Measurements from ENCODE around the gene ZNF524.

The ZNF524 gene

GRCh38 chr19:55622242-55622969 lies 22.3 kb downstream of the ZNF524 start:
- DNase-seq (ENCODE audit: low spot score) = peak; percentile 33
- TF ChIP-seq, protein P1, sequence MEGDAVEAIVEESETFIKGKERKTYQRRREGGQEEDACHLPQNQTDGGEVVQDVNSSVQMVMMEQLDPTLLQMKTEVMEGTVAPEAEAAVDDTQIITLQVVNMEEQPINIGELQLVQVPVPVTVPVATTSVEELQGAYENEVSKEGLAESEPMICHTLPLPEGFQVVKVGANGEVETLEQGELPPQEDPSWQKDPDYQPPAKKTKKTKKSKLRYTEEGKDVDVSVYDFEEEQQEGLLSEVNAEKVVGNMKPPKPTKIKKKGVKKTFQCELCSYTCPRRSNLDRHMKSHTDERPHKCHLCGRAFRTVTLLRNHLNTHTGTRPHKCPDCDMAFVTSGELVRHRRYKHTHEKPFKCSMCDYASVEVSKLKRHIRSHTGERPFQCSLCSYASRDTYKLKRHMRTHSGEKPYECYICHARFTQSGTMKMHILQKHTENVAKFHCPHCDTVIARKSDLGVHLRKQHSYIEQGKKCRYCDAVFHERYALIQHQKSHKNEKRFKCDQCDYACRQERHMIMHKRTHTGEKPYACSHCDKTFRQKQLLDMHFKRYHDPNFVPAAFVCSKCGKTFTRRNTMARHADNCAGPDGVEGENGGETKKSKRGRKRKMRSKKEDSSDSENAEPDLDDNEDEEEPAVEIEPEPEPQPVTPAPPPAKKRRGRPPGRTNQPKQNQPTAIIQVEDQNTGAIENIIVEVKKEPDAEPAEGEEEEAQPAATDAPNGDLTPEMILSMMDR (IDR thresholded peaks at IDR 0.05; ENCODE audit: extremely low read depth, missing control alignments) = no peak

GRCh38 chr19:55623130-55623529 lies 23.0 kb downstream of the ZNF524 start:
- TF ChIP-seq, protein P1 (IDR thresholded peaks at IDR 0.05; ENCODE audit: extremely low read depth, missing control alignments) = no peak
- DNase-seq (ENCODE audit: low spot score) = no peak

DNA sequence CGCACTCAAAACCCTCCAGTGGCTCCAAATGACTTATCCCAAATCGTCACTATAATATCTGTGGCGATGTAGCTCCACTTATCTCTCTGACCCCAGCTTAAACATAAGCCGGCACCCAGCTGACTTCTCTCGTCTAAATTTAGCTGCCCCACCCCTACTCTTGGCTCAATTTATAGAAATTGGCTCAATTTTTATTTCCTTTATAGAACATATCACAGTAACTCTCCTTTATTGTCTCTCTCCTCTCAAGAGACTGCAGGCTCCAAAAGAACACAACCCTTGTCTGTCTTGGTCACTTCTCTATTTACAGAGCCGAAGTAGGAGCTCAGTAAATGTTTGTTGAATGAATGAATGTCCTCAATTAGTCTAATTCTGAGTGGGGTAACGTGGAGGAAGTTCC lies 23.5 kb downstream of the ZNF524 start:
- TF ChIP-seq, protein P1 (IDR thresholded peaks at IDR 0.05; ENCODE audit: extremely low read depth, missing control alignments) = no peak
- no peak for DNase-seq (ENCODE audit: low spot score)

DNA sequence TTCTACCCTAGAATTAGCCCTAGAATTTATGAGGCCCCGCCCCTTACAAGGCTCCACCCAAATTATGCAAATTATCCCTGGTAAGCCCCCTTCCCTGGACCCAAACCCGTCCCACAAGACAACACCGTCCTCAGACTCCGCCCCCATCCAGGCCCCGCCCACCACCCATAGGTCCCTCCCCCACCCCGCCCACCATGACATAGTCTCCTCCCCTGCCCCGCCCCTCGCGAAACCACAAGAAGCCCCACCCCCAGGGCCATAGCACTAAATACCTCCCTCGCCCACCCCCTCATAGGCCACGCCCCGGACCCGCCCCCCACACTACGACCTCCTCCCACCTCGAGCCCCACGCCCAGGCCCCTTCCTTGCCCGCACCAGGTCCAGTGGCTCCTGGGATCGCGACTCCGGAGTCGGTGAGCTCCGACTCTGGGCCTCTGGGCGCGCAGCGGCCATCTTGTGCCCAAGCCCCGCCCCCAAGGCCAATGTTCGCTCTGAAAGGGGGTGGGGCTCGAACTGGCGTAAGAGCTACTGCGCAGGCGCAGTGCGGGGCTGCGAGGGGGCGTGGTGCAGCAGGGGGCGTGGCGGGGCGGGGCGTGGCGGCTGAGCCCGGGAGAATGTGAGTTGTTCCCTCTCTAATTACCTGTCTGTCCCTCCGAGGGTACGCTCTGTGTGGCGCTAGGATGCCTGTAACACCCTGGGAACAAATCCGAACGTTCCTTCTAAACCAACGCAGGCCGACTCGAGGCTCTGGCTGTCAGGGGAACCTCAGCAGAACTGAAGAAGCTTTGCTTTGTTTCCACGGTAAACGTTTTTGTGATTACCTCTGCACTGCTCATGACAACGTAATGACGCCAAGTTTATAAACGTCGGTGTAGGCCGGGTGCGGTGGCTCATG lies 24.3 kb downstream of the ZNF524 start, which contains the start of gene ZNF784:
TSS of gene ZNF784 (minus strand) at position 458 of the 895 bp plus-strand sequence. CDS start at position 453, 5 bp downstream.
- DNase-seq (ENCODE audit: low spot score) = peak; percentile 96
- TF ChIP-seq, protein P1 (IDR thresholded peaks at IDR 0.05; ENCODE audit: extremely low read depth, missing control alignments) = no peak

DNA sequence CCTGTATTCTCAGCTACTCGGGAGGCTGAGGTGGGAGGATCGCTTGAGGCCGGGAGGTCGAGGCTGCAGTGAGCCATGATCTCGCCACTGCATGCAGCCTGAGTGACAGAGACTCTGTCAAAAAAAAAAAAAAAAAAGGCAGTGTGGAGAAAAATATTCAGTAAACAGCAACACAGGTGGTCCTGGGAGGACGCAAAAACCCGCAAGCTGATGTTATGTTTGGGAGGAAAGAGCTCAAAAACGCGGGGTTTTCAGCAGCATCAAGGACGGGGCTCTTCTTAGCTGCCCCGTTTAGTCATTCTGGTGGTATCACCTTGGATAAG lies 24.9 kb downstream of the ZNF524 start:
- DNase-seq (ENCODE audit: low spot score) = no peak
- TF ChIP-seq, protein P1 (IDR thresholded peaks at IDR 0.05; ENCODE audit: extremely low read depth, missing control alignments) = no peak

DNA sequence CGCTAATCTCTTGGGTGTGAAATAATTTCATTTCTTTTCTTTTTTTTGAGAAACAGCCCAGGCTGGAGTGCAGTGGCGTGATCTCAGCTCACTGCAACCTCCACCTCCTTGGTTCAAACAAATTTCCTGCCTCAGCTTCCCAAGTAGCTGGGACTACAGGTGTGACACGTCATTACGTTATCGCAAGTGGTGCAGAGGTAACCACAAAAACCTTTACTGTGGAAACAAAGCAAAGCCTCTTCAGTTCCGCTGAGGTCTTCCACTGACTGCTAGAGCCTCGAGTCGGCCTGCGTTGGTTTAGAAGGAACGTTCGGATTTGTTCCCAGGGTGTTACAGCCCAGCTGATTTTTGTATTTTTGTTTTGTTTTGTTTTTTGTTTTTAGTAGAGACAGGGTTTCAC lies 26.3 kb downstream of the ZNF524 start:
- no peak for DNase-seq (ENCODE audit: low spot score)
- TF ChIP-seq, protein P1 (IDR thresholded peaks at IDR 0.05; ENCODE audit: extremely low read depth, missing control alignments) = no peak

DNA sequence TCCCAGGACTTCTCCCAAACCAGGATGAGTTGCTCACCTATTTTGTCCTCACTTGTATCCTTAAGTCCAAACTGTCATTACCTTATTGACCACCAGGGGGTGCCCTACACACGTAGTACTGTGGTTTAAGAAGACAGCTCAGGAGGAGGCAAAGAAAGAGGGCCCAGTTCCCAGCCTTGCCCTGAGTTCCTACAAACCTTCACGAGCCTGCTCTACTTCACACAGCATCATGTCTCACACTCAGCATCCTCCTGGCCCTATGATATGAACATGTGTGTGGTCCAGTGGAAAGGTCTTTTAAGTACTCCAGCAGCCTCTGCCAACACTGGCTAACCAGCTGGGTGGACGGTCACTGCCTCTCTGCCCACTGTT lies 32.4 kb downstream of the ZNF524 start:
- TF ChIP-seq, protein P1 (IDR thresholded peaks at IDR 0.05; ENCODE audit: extremely low read depth, missing control alignments) = peak; percentile 78
- peak; percentile 66 for DNase-seq (ENCODE audit: low spot score)
